GM12878 (cell line): Measurements from ENCODE around the gene ABCG1. TPM values are rescaled to one million over a fixed set of nuclear protein-coding genes. Genes with fewer than 3 reads are reported as not detected.

ENCODE experiments used
- BCL11A ChIP-seq: IDR thresholded peaks from 2 replicates; pipeline ENCODE4 v1.6.1; 2011; ENCODE audit warnings: low read depth, low read length
- BMI1 ChIP-seq: fragments of 450-650 bp; IDR thresholded peaks from 2 replicates; pipeline ENCODE4 v1.6.1; 2016; ENCODE audit warnings: mild to moderate bottlenecking, moderate library complexity, borderline replicate concordance
- GATAD2B ChIP-seq: fragments of 450-650 bp; conservative IDR thresholded peaks from 2 replicates; pipeline ENCODE4 v1.6.1; 2017; ENCODE audit warnings: low read depth, mild to moderate bottlenecking, moderate library complexity
- MTA2 ChIP-seq: fragments of 450-650 bp; IDR thresholded peaks from 2 replicates; pipeline ENCODE4 v1.6.1; 2016; ENCODE audit warnings: low read depth, mild to moderate bottlenecking, moderate library complexity
- MYB ChIP-seq: fragments of 150-350 bp; IDR thresholded peaks from 2 replicates; pipeline ENCODE4 v1.6.1; 2014; ENCODE audit warnings: mild to moderate bottlenecking, low read depth, low read length, borderline replicate concordance
- MYC ChIP-seq: IDR thresholded peaks from 2 replicates; pipeline ENCODE4 v1.6.1; 2011; ENCODE audit warnings: mild to moderate bottlenecking, low read length, moderate library complexity, inconsistent platforms; ENCODE audit not compliant: insufficient read depth, insufficient replicate concordance, insufficient read length, severe bottlenecking
- NBN ChIP-seq: fragments of 450-650 bp; IDR thresholded peaks from 2 replicates; pipeline ENCODE4 v1.6.1; 2016
- NFYB ChIP-seq: IDR thresholded peaks from 2 replicates; pipeline ENCODE4 v1.6.1; 2011; ENCODE audit warnings: low read depth, mild to moderate bottlenecking, low read length, improper control_type of control experiment, moderate library complexity; ENCODE audit not compliant: insufficient read depth
- PAX5 ChIP-seq: IDR thresholded peaks from 2 replicates; pipeline ENCODE4 v1.6.1; 2011; ENCODE audit warnings: low read depth, low read length, borderline replicate concordance
- POU2F2 ChIP-seq: IDR thresholded peaks from 3 replicates; pipeline ENCODE4 v1.6.1; 2011; ENCODE audit warnings: low read depth, mild to moderate bottlenecking, low read length, borderline replicate concordance
- RBBP5 ChIP-seq: fragments of 200-600 bp; sonication (generic); conservative IDR thresholded peaks from 2 replicates; pipeline ENCODE4 v1.6.1; 2016
- RCOR1 ChIP-seq: conservative IDR thresholded peaks from 2 replicates; pipeline ENCODE4 v1.6.1; 2012; ENCODE audit warnings: low read depth, low read length, improper control_type of control experiment
- RELB ChIP-seq: fragments of 450-650 bp; IDR thresholded peaks from 2 replicates; pipeline ENCODE4 v1.6.1; 2017; ENCODE audit warnings: low read depth, mild to moderate bottlenecking, moderate library complexity
- RUNX3 ChIP-seq: IDR thresholded peaks from 2 replicates; pipeline ENCODE4 v1.6.1; 2012; ENCODE audit warnings: low read length, inconsistent platforms
- ZNF207 ChIP-seq: fragments of 450-650 bp; IDR thresholded peaks from 2 replicates; pipeline ENCODE4 v1.6.1; 2014; ENCODE audit warnings: antibody characterized with exemption, mild to moderate bottlenecking, borderline replicate concordance
- polyA plus RNA-seq, 11 experiments: library from polyadenylated mRNA; depleted of rRNA in 4 of 11; unstranded in 6 of 11; stranded (reverse) in 5 of 11; fragments of >200 nt; fragmentation: Nextera tagmentation in 4 of 11; fragmentation: Illumina TruSeq in 1 of 11; extraction: Ambion mirVana in 4 of 11; extraction: Trizol in 1 of 11; gene quantifications; 1 replicate in 1 of 11; 2 replicates in 10 of 11; pipeline versions ENCODE4 v1.2.1 to v1.2.3, GENCODE V29; 2011 to 2016; ENCODE audit warnings: inconsistent platforms in 2 of 11, missing spikeins in 2 of 11, low read depth in 1 of 11
- total RNA-seq, 4 experiments: library from RNA; depleted of rRNA in 3 of 4; stranded (reverse); fragments of >200 nt in 3 of 4; fragmentation: Illumina TruSeq in 1 of 4; extraction: Trizol in 1 of 4; gene quantifications; 2 replicates each; pipeline versions ENCODE4 v1.2.1 to v1.2.3, GENCODE V29; 2013 to 2021

Gene ABCG1
- total and polyA plus RNA-seq, 10 of the 15 experiments (the other 5 are each of a cell fraction or from before 2014, with no cell fraction given): 0.59 to 19.3 (median 5.7) TPM

GRCh38 chr21:42286416-42286815 lies 67.5 kb downstream of the ABCG1 start (continued):
- TF ChIP-seq GATAD2B (peak; percentile 54), MYB (peak; percentile 92), BCL11A (peak; percentile 80), RELB (peak; percentile 61; the same call in 1 of the 2 replicates), RUNX3 (peak; percentile 91), RBBP5 (no peak), RCOR1 (no peak), NBN (peak; percentile 91), PAX5 (peak; percentile 67), MYC (no peak), ZNF207 (no peak), NFYB (no peak), MTA2 (no peak), POU2F2 (no peak), BMI1 (peak; percentile 55)
